Measurements from ENCODE around the gene ALKAL2. TPM values are rescaled to one million over a fixed set of nuclear protein-coding genes. Genes with fewer than 3 reads are reported as not detected.

ALKAL2 gene
- total RNA-seq, 1 donor from 2014 or later = 0.12 TPM

GRCh38 chr2:285531-285930 lies 2.4 kb downstream of the ALKAL2 start:
- peak overlapping the region; percentile 0 for H3K4me3 ChIP-seq (ENCODE audit: low read depth, low read length)
- no peak for TF ChIP-seq CTCF (conservative IDR thresholded peaks at IDR 0.05; ENCODE audit: low read depth, low read length)
- DNase-seq (ENCODE audit: low read depth) = peak; percentile 83

GRCh38 chr2:284896-285492 lies 2.9 kb downstream of the ALKAL2 start:
- no peak for TF ChIP-seq CTCF (conservative IDR thresholded peaks at IDR 0.05; ENCODE audit: low read depth, low read length)
- no peak for DNase-seq (ENCODE audit: low read depth)

GRCh38 chr2:283996-284794 lies 3.7 kb downstream of the ALKAL2 start:
- no peak for TF ChIP-seq CTCF (conservative IDR thresholded peaks at IDR 0.05; ENCODE audit: low read depth, low read length)
- DNase-seq (ENCODE audit: low read depth) = no peak
- no peak overlapping the region for H3K4me3 ChIP-seq (ENCODE audit: low read depth, low read length)

More at GRCh38 chr2:284896-285492, 2.9 kb downstream of the ALKAL2 start:
- no peak overlapping the region for H3K4me3 ChIP-seq (ENCODE audit: low read depth, low read length)

GRCh38 chr2:282371-283263 lies 5.3 kb downstream of the ALKAL2 start:
- TF ChIP-seq CTCF (conservative IDR thresholded peaks at IDR 0.05; ENCODE audit: low read depth, low read length) = no peak
- DNase-seq (ENCODE audit: low read depth) = no peak
- no peak overlapping the region for H3K4me3 ChIP-seq (ENCODE audit: low read depth, low read length)

- TF ChIP-seq CTCF (conservative IDR thresholded peaks at IDR 0.05; ENCODE audit: low read depth, low read length) = no peak
- no peak for DNase-seq (ENCODE audit: low read depth)
- no peak overlapping the region for H3K4me3 ChIP-seq (ENCODE audit: low read depth, low read length)
These were observed 6.5 kb downstream of the ALKAL2 start for GRCh38 chr2:281381-281780.

- H3K4me3 ChIP-seq (ENCODE audit: low read depth, low read length) = no peak overlapping the region
- TF ChIP-seq CTCF (conservative IDR thresholded peaks at IDR 0.05; ENCODE audit: low read depth, low read length) = peak; percentile 2
- peak; percentile 45 for DNase-seq (ENCODE audit: low read depth)
These were observed 7.2 kb downstream of the ALKAL2 start for GRCh38 chr2:280650-281110.

Measured in epithelial cell of proximal tubule (primary cell).